Smooth muscle cell (in vitro differentiated cells): ENCODE results near the gene LRRC45. TPM values are rescaled to one million over a fixed set of nuclear protein-coding genes. Genes with fewer than 3 reads are reported as not detected.

Source experiments
- DNase-seq: peaks from one replicate; lab custom pipeline; 2025; ENCODE audit not compliant: unreplicated experiment; lab: John Stamatoyannopoulos, UW
- H2AFZ ChIP-seq: fragments of 200-600 bp; sonication (generic); 2 replicates; pipeline ENCODE4 v1.6.0; 2016; ENCODE audit warnings: antibody characterized with exemption, low read depth, mild to moderate bottlenecking
- H3F3A ChIP-seq: fragments of 200-600 bp; sonication (generic); 2 replicates; pipeline ENCODE4 v1.6.0; 2017; ENCODE audit warnings: antibody characterized with exemption, low read depth
- H3K27ac ChIP-seq: fragments of 200-600 bp; sonication (generic); 2 replicates; pipeline ENCODE4 v1.5.1; 2016; ENCODE audit warnings: low read depth, mild to moderate bottlenecking
- H3K27me3 ChIP-seq: fragments of 200-600 bp; sonication (generic); 2 replicates; pipeline ENCODE4 v1.6.1; 2016; ENCODE audit warnings: low read depth, mild to moderate bottlenecking
- H3K36me3 ChIP-seq: fragments of 200-600 bp; sonication (generic); 2 replicates; pipeline ENCODE4 v1.5.1; 2016; ENCODE audit warnings: low read depth
- H3K4me1 ChIP-seq: fragments of 200-600 bp; sonication (generic); 2 replicates; pipeline ENCODE4 v1.5.1; 2016; ENCODE audit warnings: low read depth
- H3K4me2 ChIP-seq: fragments of 200-600 bp; sonication (generic); 2 replicates; pipeline ENCODE4 v1.6.0; 2016; ENCODE audit warnings: mild to moderate bottlenecking
- H3K4me3 ChIP-seq: fragments of 200-600 bp; sonication (generic); 2 replicates; pipeline ENCODE4 v1.5.1; 2016; ENCODE audit warnings: mild to moderate bottlenecking
- H3K79me2 ChIP-seq: fragments of 200-600 bp; sonication (generic); 2 replicates; pipeline ENCODE4 v1.6.0; 2016; ENCODE audit warnings: low read depth, mild to moderate bottlenecking
- H3K9ac ChIP-seq: fragments of 200-600 bp; sonication (generic); 2 replicates; pipeline ENCODE4 v1.6.0; 2016; ENCODE audit warnings: low read depth
- H3K9me3 ChIP-seq: fragments of 200-600 bp; sonication (generic); replicated peaks from 2 replicates; pipeline ENCODE4 v1.5.1; 2016; ENCODE audit warnings: low read depth
- H4K20me1 ChIP-seq: fragments of 200-600 bp; sonication (generic); 2 replicates; pipeline ENCODE4 v1.6.0; 2016; ENCODE audit warnings: low read depth
- CTCF ChIP-seq: fragments of 200-600 bp; sonication (generic); IDR thresholded peaks from 2 replicates; pipeline ENCODE4 v1.5.1; 2017; ENCODE audit warnings: borderline replicate concordance, mild to moderate bottlenecking, antibody characterized with exemption; ENCODE audit not compliant: insufficient read depth, poor library complexity, severe bottlenecking
- WGBS: methylation state at CpG from one replicate; pipeline ENCODE4 v1.1.7; 2016; ENCODE audit warnings: low lambda C conversion rate; 5-methylcytosine and 5-hydroxymethylcytosine counted together
- polyA plus RNA-seq: library from polyadenylated mRNA; unstranded; fragments of >200 nt; fragmentation: Nextera tagmentation; extraction: Ambion mirVana; gene quantifications from 2 replicates; pipeline ENCODE4 v1.2.1, GENCODE V29; 2016
- total RNA-seq: library from RNA; depleted of rRNA; stranded (reverse); fragments of >200 nt; gene quantifications from 2 replicates; pipeline ENCODE4 v1.2.3, GENCODE V29; 2014

The LRRC45 gene
- total and polyA plus RNA-seq, 2 experiments from 2014 or later = 9.6 to 13.5 TPM

- H3K9me3 ChIP-seq = no peaks in the 10 kb centered on the region
- H2AFZ ChIP-seq = no peak overlapping the region
- 96% methylated on average over 37 of the region's 37 CpGs for WGBS
- H3K9ac ChIP-seq = no peak overlapping the region
- peaks cover 18% of the 10 kb centered on the region for H4K20me1 ChIP-seq
- H3K36me3 ChIP-seq = no peaks in the 10 kb centered on the region
- H3K4me3 ChIP-seq = no peak overlapping the region
- no peak overlapping the region for H3K4me2 ChIP-seq
- H3K4me1 ChIP-seq = peaks cover 25% of the 10 kb centered on the region
- no peaks in the 10 kb centered on the region for H3K27me3 ChIP-seq
- DNase-seq = no peak
- no peaks in the 10 kb centered on the region for H3F3A ChIP-seq
- peaks cover 9% of the 10 kb centered on the region for H3K79me2 ChIP-seq
- no peak overlapping the region for H3K27ac ChIP-seq
- TF ChIP-seq CTCF = no peak
Observed at GRCh38 chr17:81993729-81994592, 29.1 kb upstream of the LRRC45 start.

GRCh38 chr17:81994593-81995462 lies 28.3 kb upstream of the LRRC45 start:
- no peak for DNase-seq

DNA sequence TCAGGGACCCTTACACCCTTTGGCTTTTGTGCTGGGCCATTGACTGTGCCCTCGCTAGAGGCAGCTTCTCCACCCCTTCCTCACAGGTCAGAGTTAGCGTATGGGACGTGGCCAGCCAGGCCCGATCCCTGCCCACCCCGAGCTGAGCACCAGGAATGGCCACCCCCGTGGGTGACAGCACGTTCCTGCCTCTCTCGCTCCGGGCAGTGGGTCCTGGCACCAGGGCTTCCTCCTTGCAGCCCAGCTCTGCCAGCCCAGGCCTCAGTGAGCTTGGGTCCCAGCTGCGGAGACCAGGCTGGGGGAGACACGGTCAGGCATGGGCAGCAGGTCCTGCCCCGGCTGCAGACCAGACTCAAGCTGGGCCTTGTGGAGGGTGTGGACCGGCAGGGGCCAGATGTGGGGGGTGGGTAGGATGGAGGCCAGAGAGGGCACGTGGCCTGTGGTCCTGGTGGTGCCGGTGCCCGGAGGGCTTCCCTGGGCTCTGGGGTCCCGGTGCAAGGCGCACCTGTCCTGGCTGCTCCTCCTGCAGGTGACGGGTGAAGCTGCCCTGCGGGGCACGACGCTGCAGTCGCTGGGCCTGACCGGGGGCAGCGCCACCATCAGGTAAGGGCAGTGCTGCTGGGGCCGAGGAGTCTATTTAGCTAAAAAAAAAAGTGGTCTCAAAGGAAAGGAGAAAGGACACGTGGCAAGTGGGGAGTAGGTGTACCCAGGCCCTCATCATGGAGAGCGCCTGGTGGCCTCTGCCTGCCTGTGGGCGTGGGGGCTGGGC lies 27.5 kb upstream of the LRRC45 start:
- Histone ChIP-seq H3K4me1 (peaks cover 25% of the 10 kb centered on the region), H3K27ac (no peak overlapping the region), H4K20me1 (peaks cover 20% of the 10 kb centered on the region), H3K79me2 (peaks cover 6% of the 10 kb centered on the region), H3F3A (no peaks in the 10 kb centered on the region), H3K4me3 (no peak overlapping the region), H3K9ac (no peak overlapping the region), H3K4me2 (no peak overlapping the region), H3K36me3 (no peaks in the 10 kb centered on the region), H3K9me3 (no peaks in the 10 kb centered on the region), H3K27me3 (no peaks in the 10 kb centered on the region), H2AFZ (no peak overlapping the region)
- no peak for DNase-seq
- no peak for TF ChIP-seq CTCF
- whole genome bisulfite sequencing = 98% methylated on average over 28 of the region's 29 CpGs

More at GRCh38 chr17:81994593-81995462, 28.3 kb upstream of the LRRC45 start:
- Histone ChIP-seq H3K9ac (no peak overlapping the region), H3K4me3 (no peak overlapping the region), H3K4me1 (peaks cover 25% of the 10 kb centered on the region), H3K27me3 (no peaks in the 10 kb centered on the region), H4K20me1 (peaks cover 20% of the 10 kb centered on the region), H2AFZ (no peak overlapping the region), H3K27ac (no peak overlapping the region), H3K9me3 (no peaks in the 10 kb centered on the region), H3K79me2 (peaks cover 9% of the 10 kb centered on the region), H3F3A (no peaks in the 10 kb centered on the region), H3K4me2 (no peak overlapping the region), H3K36me3 (no peaks in the 10 kb centered on the region)
- TF ChIP-seq CTCF = no peak
- WGBS = 92% methylated on average over 36 of the region's 39 CpGs
